ENCODE measurements around the gene CNKSR3.

GRCh38 chr6:154453329-154453728 is 57.2 kb downstream of the CNKSR3 start:
- TF ChIP-seq, protein P1, sequence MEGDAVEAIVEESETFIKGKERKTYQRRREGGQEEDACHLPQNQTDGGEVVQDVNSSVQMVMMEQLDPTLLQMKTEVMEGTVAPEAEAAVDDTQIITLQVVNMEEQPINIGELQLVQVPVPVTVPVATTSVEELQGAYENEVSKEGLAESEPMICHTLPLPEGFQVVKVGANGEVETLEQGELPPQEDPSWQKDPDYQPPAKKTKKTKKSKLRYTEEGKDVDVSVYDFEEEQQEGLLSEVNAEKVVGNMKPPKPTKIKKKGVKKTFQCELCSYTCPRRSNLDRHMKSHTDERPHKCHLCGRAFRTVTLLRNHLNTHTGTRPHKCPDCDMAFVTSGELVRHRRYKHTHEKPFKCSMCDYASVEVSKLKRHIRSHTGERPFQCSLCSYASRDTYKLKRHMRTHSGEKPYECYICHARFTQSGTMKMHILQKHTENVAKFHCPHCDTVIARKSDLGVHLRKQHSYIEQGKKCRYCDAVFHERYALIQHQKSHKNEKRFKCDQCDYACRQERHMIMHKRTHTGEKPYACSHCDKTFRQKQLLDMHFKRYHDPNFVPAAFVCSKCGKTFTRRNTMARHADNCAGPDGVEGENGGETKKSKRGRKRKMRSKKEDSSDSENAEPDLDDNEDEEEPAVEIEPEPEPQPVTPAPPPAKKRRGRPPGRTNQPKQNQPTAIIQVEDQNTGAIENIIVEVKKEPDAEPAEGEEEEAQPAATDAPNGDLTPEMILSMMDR (IDR thresholded peaks at IDR 0.05; ENCODE audit: borderline replicate concordance, extremely low read depth, low read length, poor library complexity, severe bottlenecking): no peak
- no peak for TF ChIP-seq EZH2 (IDR thresholded peaks at IDR 0.05; ENCODE audit: borderline replicate concordance, low read depth, low read length, severe bottlenecking)

Measured in DND-41 (cell line).